ENCODE results near the gene NUDT3.
"Not testable (repeated sequence)": the region's sequence is repeated elsewhere in the genome, so short reads cannot be mapped to it uniquely, and the experiment has no call there.

Gene NUDT3

DNA sequence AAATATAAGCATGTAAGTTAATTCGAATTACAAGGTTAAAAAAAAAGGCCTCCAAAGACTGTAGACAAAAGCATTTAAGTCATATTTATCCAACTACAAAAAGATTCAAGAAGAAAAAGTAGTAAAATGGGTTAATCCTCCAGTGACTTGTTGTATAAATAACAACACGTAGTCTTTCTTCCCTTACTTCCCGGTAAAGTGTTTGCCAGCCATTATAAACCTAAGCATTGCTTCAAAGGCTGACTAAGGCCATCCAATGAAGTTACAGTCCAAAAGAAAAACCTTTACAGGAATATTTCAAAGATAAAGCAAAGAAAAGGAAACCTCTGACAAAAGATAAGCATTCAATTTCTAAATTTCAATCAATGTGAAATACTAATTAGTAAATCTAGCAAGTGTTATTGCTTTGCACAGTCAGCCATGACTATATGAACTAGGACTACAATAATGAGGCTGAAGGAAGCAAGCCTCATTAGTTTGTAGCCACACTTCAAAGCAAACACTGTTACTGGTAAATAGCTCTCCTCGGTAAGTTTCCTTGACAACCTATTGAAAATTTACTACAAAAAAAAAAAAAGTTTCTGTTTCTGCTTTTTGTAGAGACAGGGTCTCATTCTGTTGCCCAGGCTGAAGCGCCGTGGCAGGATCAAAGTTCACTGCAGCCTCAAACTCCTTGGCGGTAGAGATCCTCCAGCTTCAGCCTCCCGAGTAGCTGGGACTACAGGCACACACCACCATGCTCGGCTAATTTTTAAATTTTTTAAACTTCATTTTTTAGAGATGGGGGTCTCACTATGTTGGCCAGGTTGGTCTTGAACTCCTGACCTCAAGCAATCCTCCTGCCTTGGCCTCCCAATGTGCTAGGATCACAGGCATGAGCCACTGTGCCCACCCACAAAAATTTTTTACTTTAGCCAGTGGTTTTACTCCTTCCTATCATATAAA is 46.0 kb downstream of the NUDT3 start:
- no peak for DNase-seq (ENCODE audit: low read depth in 2 of 3, low spot score in 1 of 3)

DNA sequence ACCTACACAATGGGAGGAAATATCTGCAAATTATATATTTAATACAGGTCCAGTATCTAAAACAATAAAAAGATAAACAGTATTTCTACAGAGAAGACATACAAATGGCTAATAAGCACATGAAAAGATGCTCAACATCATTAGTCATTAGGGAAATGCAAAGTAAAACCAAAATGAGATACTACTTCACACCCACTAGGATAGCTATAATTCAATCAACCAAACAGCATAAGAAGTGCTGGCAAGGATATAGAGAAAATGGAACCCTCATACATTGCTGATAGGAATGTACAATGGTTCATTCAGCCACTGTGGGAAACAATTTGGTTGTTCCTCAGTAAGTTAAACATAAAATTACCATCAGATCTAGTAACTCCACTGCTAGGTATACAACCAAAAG is 48.7 kb downstream of the NUDT3 start:
- DNase-seq (ENCODE audit: low read depth in 2 of 3, low spot score in 1 of 3): no peak

DNA sequence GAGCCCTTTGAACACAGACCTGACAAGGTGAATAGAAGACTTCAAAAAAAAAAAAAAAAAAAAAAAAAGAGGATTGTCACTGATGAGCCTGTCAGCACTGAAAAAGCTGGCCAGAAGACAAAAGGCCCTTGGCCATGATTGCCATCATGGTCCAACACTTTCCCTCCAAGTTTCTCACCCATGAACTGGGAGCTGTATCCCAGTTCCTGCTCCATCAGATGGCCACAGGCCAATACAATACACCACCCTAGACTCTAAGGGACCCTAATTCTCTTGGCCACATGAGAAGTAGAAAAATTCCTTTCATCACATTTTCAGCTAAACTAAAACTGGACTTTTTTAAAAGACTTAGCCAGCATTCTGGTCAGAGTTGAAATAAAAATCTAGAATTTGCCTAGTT is 50.2 kb downstream of the NUDT3 start:
- no peak for DNase-seq (ENCODE audit: low read depth in 2 of 3, low spot score in 1 of 3)

DNA sequence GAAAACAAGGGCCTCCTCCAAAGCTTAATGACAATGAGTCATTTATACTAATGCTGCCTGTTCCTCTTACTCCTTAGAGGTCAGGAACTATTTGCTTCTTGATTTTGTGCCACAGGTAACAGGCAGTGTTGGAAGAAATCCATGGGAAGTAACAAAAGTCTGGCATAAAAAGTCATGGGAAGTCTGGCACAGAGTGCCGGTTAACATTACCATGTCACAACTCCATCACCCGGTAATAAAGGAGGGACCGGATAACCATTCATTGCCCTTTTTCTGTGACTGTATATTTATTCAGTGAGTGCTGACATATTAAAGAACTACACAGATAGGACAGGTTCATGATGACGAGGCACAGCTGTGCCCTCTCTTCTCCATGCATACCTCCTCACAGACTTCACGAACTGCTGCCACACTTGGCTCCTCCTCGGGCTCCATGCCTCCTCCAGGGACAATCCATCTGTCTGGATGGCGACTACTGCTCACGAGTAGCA is 50.9 kb downstream of the NUDT3 start:
- DNase-seq (ENCODE audit: low read depth in 2 of 3, low spot score in 1 of 3): no peak

GRCh38 chr6:34340906-34341480 is 51.5 kb downstream of the NUDT3 start:
- no peak for DNase-seq (ENCODE audit: low read depth in 2 of 3, low spot score in 1 of 3)

DNA sequence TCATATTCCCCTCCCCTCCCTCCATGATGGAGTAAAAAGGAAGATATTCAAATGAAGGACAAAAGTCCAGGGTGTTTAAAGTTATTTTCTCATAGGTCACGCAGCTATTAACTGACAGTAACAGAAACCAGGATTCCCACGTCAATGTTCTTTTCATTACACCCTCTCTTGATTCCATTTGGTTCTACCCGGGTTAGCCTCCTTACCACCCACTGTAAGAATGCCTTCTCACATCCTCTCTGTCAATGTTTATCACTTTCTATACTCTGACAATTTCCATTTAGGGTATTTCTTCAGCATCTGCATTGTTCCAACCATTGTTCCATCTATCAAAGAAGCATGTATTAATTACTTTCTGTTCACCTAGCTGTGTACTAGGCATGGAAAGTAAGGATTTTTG is 52.1 kb downstream of the NUDT3 start:
- DNase-seq (ENCODE audit: low read depth in 2 of 3, low spot score in 1 of 3): no peak

- no peak for DNase-seq (ENCODE audit: low read depth in 2 of 3, low spot score in 1 of 3)
Observed at GRCh38 chr6:34339971-34340370, 52.5 kb downstream of the NUDT3 start.

GRCh38 chr6:34339432-34339831 is 53.0 kb downstream of the NUDT3 start:
- DNase-seq (ENCODE audit: low read depth in 2 of 3, low spot score in 1 of 3): no peak

DNA sequence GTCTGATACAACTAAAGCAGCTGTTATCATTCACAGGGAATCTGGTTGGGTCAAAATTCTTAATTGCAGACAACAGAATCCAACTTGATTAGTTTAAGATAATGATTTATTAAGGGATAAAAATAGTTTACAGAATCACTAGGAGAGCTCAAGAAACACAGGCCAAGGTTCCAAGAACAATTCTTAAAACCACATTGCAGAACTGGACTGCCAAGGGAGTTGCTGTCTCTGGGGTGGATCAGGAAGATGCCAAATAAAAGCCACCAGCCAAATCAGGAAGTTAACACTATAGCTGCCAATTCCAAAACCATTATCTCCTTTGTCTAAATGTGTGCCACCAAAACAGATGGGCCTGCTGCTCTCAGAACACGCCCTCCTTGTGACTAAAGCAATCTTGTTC is 53.7 kb downstream of the NUDT3 start:
- no peak for DNase-seq (ENCODE audit: low read depth in 2 of 3, low spot score in 1 of 3)

- DNase-seq (ENCODE audit: low read depth in 2 of 3, low spot score in 1 of 3): no peak
Observed at GRCh38 chr6:34338377-34338776, 54.1 kb downstream of the NUDT3 start.

GRCh38 chr6:34334796-34335416 is 57.6 kb downstream of the NUDT3 start:
- DNase-seq (ENCODE audit: low read depth in 2 of 3, low spot score in 1 of 3): no peak

- DNase-seq (ENCODE audit: low read depth in 2 of 3, low spot score in 1 of 3): no peak
Observed at GRCh38 chr6:34333858-34334257, 58.6 kb downstream of the NUDT3 start.

DNA sequence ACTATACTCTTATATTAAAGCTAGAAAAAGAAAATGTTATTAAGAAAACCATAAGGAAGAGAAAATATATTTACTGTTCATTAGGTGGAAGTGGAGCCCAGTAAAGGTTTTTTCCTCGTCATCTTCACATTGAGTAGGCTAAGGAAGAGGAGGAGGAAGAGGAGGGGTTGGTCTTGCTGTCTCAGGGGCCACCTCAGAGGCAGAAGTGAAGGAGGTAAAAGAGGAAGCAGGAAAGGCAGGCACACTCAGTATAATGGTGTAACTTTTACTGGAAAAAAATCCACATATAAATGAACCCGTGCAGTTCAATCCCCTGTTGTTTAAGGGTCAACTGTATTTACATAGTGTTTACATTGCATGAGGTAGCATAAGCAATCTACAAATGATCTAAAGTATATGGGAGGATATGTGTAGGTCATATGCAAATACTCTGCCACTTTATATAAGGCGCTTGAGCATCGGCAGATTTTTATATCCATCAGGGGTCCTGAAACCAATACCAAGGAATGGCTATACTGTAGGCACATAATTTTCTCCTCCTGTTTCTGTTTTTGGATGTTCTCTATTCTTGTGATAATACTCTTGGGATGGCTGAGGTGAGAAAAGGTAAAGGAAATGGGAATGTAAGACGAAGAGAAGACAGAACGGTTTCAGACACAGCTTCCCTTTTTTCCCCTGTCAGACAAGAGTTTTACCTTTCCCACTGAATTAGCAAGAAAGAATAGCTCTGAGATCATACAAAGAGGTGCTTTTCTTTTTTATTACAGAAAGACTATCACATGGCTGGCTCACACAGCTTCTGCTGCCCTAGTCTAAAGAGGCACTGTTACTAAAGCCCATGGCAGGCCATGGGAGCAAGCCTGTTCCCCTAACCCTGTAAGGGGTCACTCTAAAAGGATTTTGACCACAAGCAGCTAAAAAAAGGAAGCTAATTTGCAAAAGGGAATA is 59.9 kb downstream of the NUDT3 start:
- DNase-seq (ENCODE audit: low read depth in 2 of 3, low spot score in 1 of 3): no peak

GRCh38 chr6:34331371-34332050 is 61.0 kb downstream of the NUDT3 start:
- DNase-seq (ENCODE audit: low read depth in 2 of 3, low spot score in 1 of 3): no peak

GRCh38 chr6:34329814-34330213 is 62.7 kb downstream of the NUDT3 start:
- not testable (repeated sequence) for DNase-seq (ENCODE audit: low read depth in 2 of 3, low spot score in 1 of 3)

DNA sequence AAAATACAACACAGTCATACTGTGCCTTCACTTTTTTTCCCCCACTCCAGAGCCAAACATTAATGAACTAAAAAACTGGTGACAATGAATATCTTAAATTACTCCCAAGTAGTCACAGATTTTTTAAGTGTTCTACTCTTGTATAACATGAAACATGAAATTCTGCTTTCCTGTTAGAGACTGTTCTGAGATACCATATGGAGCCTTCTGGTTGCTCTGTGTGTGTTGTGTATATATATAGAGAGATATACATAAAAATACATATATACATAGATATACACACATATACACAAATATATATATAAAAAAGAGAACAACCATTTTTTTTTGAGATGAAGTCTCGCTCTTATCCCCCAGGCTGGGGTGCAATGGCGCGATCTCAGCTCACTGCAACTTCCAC is 63.5 kb downstream of the NUDT3 start:
- DNase-seq (ENCODE audit: low read depth in 2 of 3, low spot score in 1 of 3): no peak

DNA sequence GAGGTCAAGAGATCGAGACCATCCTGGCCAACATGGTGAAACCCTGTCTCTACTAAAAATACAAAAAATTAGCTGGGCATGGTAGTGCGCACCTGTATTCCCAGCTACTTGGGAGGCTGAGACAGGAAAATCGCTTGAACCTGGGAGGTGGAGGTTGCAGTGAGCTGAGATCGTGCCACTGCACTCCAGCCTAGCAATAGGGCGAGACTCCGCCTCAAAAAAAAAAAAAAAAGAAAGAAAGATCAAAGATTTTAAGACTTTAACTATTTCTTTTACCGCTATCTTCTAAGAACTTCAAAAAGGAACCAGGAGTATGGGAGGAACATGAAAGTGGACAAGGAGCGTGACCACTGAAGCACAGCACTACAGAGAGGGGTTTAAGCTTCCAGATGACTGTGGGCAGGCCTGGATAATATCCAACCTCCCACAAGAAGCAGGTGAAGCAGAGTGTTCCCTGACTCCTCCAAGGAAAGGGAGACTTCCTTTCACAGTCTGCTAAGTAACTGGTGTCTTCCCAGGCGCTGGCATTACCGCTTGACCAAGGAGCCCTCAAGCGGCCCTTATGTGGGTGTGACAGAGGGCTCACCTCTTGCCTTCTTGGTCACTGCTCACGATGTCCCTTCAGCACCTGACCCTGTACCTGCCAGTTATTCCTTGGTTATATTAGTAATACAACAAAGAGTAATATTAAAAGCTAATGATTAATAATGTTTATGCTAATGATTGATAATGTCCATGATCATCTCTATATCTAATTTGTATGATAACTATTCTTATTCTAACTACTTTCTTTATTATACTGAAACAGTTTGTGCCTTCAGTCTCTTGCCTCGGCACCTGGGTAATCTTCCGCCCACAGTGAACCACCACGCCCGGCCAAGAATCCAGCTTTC is 64.9 kb downstream of the NUDT3 start:
- not testable (repeated sequence) for DNase-seq (ENCODE audit: low read depth in 2 of 3, low spot score in 1 of 3)

DNA sequence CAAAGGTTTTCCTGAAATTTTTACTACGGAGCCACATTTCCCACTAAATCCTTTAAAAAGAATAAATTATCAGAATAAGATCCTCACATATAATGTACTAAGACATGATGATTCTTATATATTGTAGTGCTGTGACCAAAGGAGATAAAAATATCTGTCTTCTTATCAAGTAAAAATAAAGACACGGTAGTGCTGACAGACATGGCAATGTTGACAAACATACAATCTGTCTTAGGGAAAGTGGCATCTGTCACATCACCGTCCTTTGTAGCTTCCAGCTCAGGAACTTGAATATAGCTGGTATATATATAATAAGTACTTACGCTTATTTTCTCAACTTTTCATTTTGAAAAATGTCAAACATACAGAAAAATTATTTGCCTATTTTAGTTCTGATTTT is 66.8 kb downstream of the NUDT3 start:
- no peak for DNase-seq (ENCODE audit: low read depth in 2 of 3, low spot score in 1 of 3)

DNA sequence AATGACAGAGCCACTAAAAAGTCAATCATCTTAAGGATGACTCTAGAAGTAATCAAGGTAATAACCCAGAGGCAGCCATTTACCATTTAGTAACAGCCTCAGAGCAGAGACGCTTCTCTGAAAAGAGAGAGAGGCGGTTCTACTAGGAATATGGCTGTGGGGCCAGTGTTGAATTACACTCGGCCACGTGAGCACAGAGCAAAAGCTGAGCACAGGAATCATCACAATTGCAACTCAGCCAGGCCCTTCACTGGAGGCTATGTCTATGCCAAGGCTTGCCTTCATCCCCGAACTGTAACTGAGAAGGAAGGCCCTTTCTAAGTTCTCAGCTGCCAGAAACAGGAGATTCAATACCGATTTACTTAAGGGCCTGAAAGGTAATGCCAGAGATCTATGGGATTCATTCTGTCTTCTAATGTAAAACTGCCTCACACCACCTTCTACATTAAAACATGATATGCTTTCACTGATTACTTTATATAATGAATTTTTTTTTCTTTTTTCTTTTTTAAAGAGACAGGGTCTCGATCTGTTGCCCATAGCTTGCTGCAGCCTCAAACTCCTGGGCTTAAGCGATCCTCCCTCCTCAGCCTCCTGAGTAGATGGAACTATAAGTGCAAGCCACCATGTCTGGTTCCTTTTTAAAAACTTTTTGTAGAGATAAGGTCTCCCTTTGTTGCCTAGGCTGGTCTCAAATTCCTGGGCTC is 67.6 kb downstream of the NUDT3 start:
- no peak for DNase-seq (ENCODE audit: low read depth in 2 of 3, low spot score in 1 of 3)
